ENCODE data around the gene KRT6C. TPM values are rescaled to one million over a fixed set of nuclear protein-coding genes. Genes with fewer than 3 reads are reported as not detected.
"Not testable (repeated sequence)": the region's sequence is repeated elsewhere in the genome, so short reads cannot be mapped to it uniquely, and the experiment has no call there.

KRT6C gene
- total RNA-seq, 5 donors from 2014 or later (not counting 1 experiment from before 2014, with no cell fraction given) = not detected

GRCh38 chr12:52454411-52455201, 19.0 kb downstream of the KRT6C start:
- H3K4me1 Mint-ChIP-seq = peaks cover 0 to 14% (median 7%) of the 10 kb centered on the region in 3 donors
- H3K27ac Mint-ChIP-seq = no peak overlapping the region
- H3K4me3 ChIP-seq (ENCODE audit: control insufficient read depth in 1 of 2, extremely low read depth in 1 of 2, low read length in 1 of 2) = no peak overlapping the region
- peaks cover 0 to 4% of the 10 kb centered on the region in 2 experiments for H3K4me1 ChIP-seq (ENCODE audit: control insufficient read depth in 1 of 2, extremely low read depth in 1 of 2, insufficient read depth in 2 of 2, low read length in 2 of 2)
- no peaks in the 10 kb centered on the region for H3K9me3 Mint-ChIP-seq
- peaks cover 3% of the 10 kb centered on the region in 2 experiments for H3K27me3 ChIP-seq (replicated peaks in 1 of 2; ENCODE audit: control insufficient read depth in 2 of 2, extremely low read depth in 1 of 2, insufficient read depth in 2 of 2, low read length in 1 of 2)
- no CpG with 5 or more reads among the region's 3 CpGs for WGBS (ENCODE audit: insufficient coverage)
- peaks cover 1 to 4% of the 10 kb centered on the region in 2 donors for H3K27me3 Mint-ChIP-seq
- POLR2A ChIA-PET = no interaction called here
- H3K36me3 ChIP-seq (ENCODE audit: control insufficient read depth in 2 of 2, extremely low read depth in 1 of 2, insufficient read depth in 1 of 2, low read length in 1 of 2) = no peaks in the 10 kb centered on the region
- no peak overlapping the region for H3K27ac ChIP-seq (ENCODE audit: low read length)
- DNase-seq = no peak
- no peak overlapping the region for H3K4me3 Mint-ChIP-seq
- H3K9me3 ChIP-seq = no peaks in the 10 kb centered on the region
- ATAC-seq (replicated peaks in 1 of 4) = no peak
- CTCF ChIA-PET = no interaction called here
- no peaks in the 10 kb centered on the region for H3K36me3 Mint-ChIP-seq

GRCh38 chr12:52452101-52452500, 21.5 kb downstream of the KRT6C start, which contains the start of gene KRT6B:
TSS of gene KRT6B (minus strand) at chr12:52452146. CDS start at chr12:52452078, 68 bp downstream.
- H3K27ac ChIP-seq (ENCODE audit: low read length) = no peak within 1 kb of the TSS
- POLR2A ChIA-PET = no interaction called here
- DNase-seq (no peak), ATAC-seq (replicated peaks in 1 of 4) (no peak)
- H3K4me1 ChIP-seq (ENCODE audit: control insufficient read depth in 1 of 2, extremely low read depth in 1 of 2, insufficient read depth in 2 of 2, low read length in 2 of 2) = peaks cover 0 to 4% of the 10 kb centered on the region in 2 experiments
- H3K9me3 Mint-ChIP-seq = no peaks in the 10 kb centered on the region
- peaks cover 0 to 14% (median 7%) of the 10 kb centered on the region in 3 donors for H3K4me1 Mint-ChIP-seq
- WGBS (ENCODE audit: insufficient coverage) = 63% methylated on average over 1 of the region's 6 CpGs
- no peaks in the 10 kb centered on the region for H3K36me3 Mint-ChIP-seq
- H3K36me3 ChIP-seq (ENCODE audit: control insufficient read depth in 2 of 2, extremely low read depth in 1 of 2, insufficient read depth in 1 of 2, low read length in 1 of 2) = no peaks in the 10 kb centered on the region
- no peak within 1 kb of the TSS for H3K27ac Mint-ChIP-seq
- CTCF ChIA-PET = no interaction called here
- H3K4me3 Mint-ChIP-seq = no peak within 1 kb of the TSS
- peaks cover 0 to 3% of the 10 kb centered on the region in 2 experiments for H3K27me3 ChIP-seq (replicated peaks in 1 of 2; ENCODE audit: control insufficient read depth in 2 of 2, extremely low read depth in 1 of 2, insufficient read depth in 2 of 2, low read length in 1 of 2)
- H3K9me3 ChIP-seq = no peaks in the 10 kb centered on the region
- H3K27me3 Mint-ChIP-seq = peaks cover 1 to 7% of the 10 kb centered on the region in 2 donors
- H3K4me3 ChIP-seq (ENCODE audit: control insufficient read depth in 1 of 2, extremely low read depth in 1 of 2, low read length in 1 of 2) = no peak within 1 kb of the TSS

DNA sequence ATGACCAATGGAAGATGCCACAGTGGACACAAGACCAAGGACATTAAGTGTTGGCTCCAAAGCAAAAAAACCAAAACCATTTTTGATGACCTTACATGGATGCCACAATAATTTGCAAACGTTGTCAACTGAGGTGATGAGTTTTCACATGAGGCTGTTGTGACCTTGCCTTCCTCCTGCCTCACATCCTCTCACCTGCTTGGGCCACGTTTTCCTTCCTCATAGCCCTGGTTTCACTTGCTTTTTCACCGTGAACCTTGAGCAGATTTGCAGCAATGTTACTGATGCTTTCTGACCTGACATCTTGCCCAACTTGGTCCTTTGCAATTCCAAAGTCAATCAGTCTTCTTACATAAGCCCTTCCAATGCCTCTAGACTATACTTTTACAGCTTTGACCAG, 25.4 kb downstream of the KRT6C start:
- peaks cover 15 to 20% of the 10 kb centered on the region in 2 donors for H3K27me3 Mint-ChIP-seq
- no peak overlapping the region for H3K4me3 Mint-ChIP-seq
- no peaks in the 10 kb centered on the region for H3K36me3 Mint-ChIP-seq
- ChIA-PET CTCF (no interaction called here), POLR2A (no interaction called here)
- Histone ChIP-seq H3K4me1 (ENCODE audit: control insufficient read depth in 1 of 2, extremely low read depth in 1 of 2, insufficient read depth in 2 of 2, low read length in 2 of 2) (no peaks in the 10 kb centered on the region), H3K27ac (ENCODE audit: low read length) (no peak overlapping the region), H3K36me3 (ENCODE audit: control insufficient read depth in 2 of 2, extremely low read depth in 1 of 2, insufficient read depth in 1 of 2, low read length in 1 of 2) (no peaks in the 10 kb centered on the region), H3K27me3 (replicated peaks in 1 of 2; ENCODE audit: control insufficient read depth in 2 of 2, extremely low read depth in 1 of 2, insufficient read depth in 2 of 2, low read length in 1 of 2) (peaks cover under 1 to 7% of the 10 kb centered on the region in 2 experiments), H3K4me3 (ENCODE audit: control insufficient read depth in 1 of 2, extremely low read depth in 1 of 2, low read length in 1 of 2) (no peak overlapping the region), H3K9me3 (no peaks in the 10 kb centered on the region)
- DNase-seq = no peak
- H3K27ac Mint-ChIP-seq = no peak overlapping the region
- no peak for ATAC-seq (replicated peaks in 1 of 4)
- H3K9me3 Mint-ChIP-seq = no peaks in the 10 kb centered on the region
- peaks cover 0 to 2% (median 0%) of the 10 kb centered on the region in 3 donors for H3K4me1 Mint-ChIP-seq
- 9% methylated on average over 3 of the region's 3 CpGs for WGBS (ENCODE audit: insufficient coverage)

GRCh38 chr12:52447196-52447595, 26.4 kb downstream of the KRT6C start:
- H3K36me3 ChIP-seq (ENCODE audit: control insufficient read depth in 2 of 2, extremely low read depth in 1 of 2, insufficient read depth in 1 of 2, low read length in 1 of 2); ATAC-seq (replicated peaks in 1 of 4); H3K9me3 ChIP-seq; H3K27ac ChIP-seq (ENCODE audit: low read length); H3K4me1 ChIP-seq (ENCODE audit: control insufficient read depth in 1 of 2, extremely low read depth in 1 of 2, insufficient read depth in 2 of 2, low read length in 2 of 2); H3K27ac Mint-ChIP-seq; DNase-seq; POLR2A ChIA-PET; CTCF ChIA-PET; H3K4me3 ChIP-seq (ENCODE audit: control insufficient read depth in 1 of 2, extremely low read depth in 1 of 2, low read length in 1 of 2); H3K4me1 Mint-ChIP-seq; H3K4me3 Mint-ChIP-seq; H3K36me3 Mint-ChIP-seq; H3K9me3 Mint-ChIP-seq: not testable (repeated sequence)
- WGBS (ENCODE audit: insufficient coverage) = 73% methylated on average over 2 of the region's 11 CpGs
- H3K27me3 Mint-ChIP-seq = peaks cover 25 to 28% of the 10 kb centered on the region in 2 donors
- H3K27me3 ChIP-seq (replicated peaks in 1 of 2; ENCODE audit: control insufficient read depth in 2 of 2, extremely low read depth in 1 of 2, insufficient read depth in 2 of 2, low read length in 1 of 2) = peaks cover 8 to 11% of the 10 kb centered on the region in 2 experiments

GRCh38 chr12:52446367-52447045, 27.1 kb downstream of the KRT6C start:
- Mint-ChIP-seq H3K9me3 (no peaks in the 10 kb centered on the region), H3K4me1 (peaks cover 0 to 2% (median 0%) of the 10 kb centered on the region in 3 donors), H3K27ac (no peak overlapping the region), H3K4me3 (no peak overlapping the region), H3K36me3 (no peaks in the 10 kb centered on the region), H3K27me3 (peaks cover 28 to 29% of the 10 kb centered on the region in 2 donors)
- WGBS (ENCODE audit: insufficient coverage) = 89% methylated on average over 2 of the region's 6 CpGs
- Histone ChIP-seq H3K27ac (ENCODE audit: low read length) (no peak overlapping the region), H3K27me3 (replicated peaks in 1 of 2; ENCODE audit: control insufficient read depth in 2 of 2, extremely low read depth in 1 of 2, insufficient read depth in 2 of 2, low read length in 1 of 2) (peaks cover 9 to 13% of the 10 kb centered on the region in 2 experiments), H3K4me3 (ENCODE audit: control insufficient read depth in 1 of 2, extremely low read depth in 1 of 2, low read length in 1 of 2) (no peak overlapping the region), H3K36me3 (ENCODE audit: control insufficient read depth in 2 of 2, extremely low read depth in 1 of 2, insufficient read depth in 1 of 2, low read length in 1 of 2) (no peaks in the 10 kb centered on the region), H3K4me1 (ENCODE audit: control insufficient read depth in 1 of 2, extremely low read depth in 1 of 2, insufficient read depth in 2 of 2, low read length in 2 of 2) (no peaks in the 10 kb centered on the region), H3K9me3 (no peaks in the 10 kb centered on the region)
- ChIA-PET POLR2A (interaction anchor here in 1 of 2 donors (0.6 kb wide), 1 partner anchor 48 kb away, joined by 3 read pairs; no protein-coding TSS in a partner anchor), CTCF (no interaction called here)
- ATAC-seq (replicated peaks in 1 of 4) (no peak), DNase-seq (no peak)

GRCh38 chr12:52445876-52446275, 27.7 kb downstream of the KRT6C start:
- Mint-ChIP-seq H3K9me3 (no peaks in the 10 kb centered on the region), H3K36me3 (no peaks in the 10 kb centered on the region), H3K4me1 (peaks cover 0 to 2% (median 0%) of the 10 kb centered on the region in 3 donors), H3K27me3 (peaks cover 32 to 34% of the 10 kb centered on the region in 2 donors), H3K27ac (no peak overlapping the region), H3K4me3 (no peak overlapping the region)
- WGBS (ENCODE audit: insufficient coverage) = 27% methylated on average over 2 of the region's 3 CpGs
- ATAC-seq (replicated peaks in 1 of 4) = no peak
- H3K27me3 ChIP-seq (replicated peaks in 1 of 2; ENCODE audit: control insufficient read depth in 2 of 2, extremely low read depth in 1 of 2, insufficient read depth in 2 of 2, low read length in 1 of 2) = peaks cover 9 to 17% of the 10 kb centered on the region in 2 experiments
- POLR2A ChIA-PET = no interaction called here
- no peaks in the 10 kb centered on the region for H3K36me3 ChIP-seq (ENCODE audit: control insufficient read depth in 2 of 2, extremely low read depth in 1 of 2, insufficient read depth in 1 of 2, low read length in 1 of 2)
- no peaks in the 10 kb centered on the region for H3K4me1 ChIP-seq (ENCODE audit: control insufficient read depth in 1 of 2, extremely low read depth in 1 of 2, insufficient read depth in 2 of 2, low read length in 2 of 2)
- CTCF ChIA-PET = no interaction called here
- no peak for DNase-seq
- no peak overlapping the region for H3K4me3 ChIP-seq (ENCODE audit: control insufficient read depth in 1 of 2, extremely low read depth in 1 of 2, low read length in 1 of 2)
- no peaks in the 10 kb centered on the region for H3K9me3 ChIP-seq
- no peak overlapping the region for H3K27ac ChIP-seq (ENCODE audit: low read length)
